Measurements from ENCODE around the gene CHL1.

DNA sequence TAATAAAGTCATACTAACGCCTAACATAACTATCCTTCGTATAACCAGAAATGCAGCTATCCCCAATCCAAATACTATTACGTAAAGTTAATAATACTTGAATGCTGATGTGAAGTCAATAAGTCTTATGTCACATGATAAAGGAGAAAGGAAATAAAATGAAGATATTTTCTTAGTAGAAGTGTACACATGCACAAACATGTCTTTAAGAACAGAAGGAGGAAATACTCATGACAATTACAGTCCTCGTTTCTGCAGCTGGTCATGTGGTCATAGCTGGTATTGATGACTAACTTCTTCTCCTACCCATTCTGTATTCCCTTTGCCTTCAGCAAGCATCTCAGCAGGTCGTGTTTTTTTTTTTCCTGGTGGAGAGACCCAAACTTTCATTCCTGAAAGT is 244.3 kb downstream of the CHL1 start:
- TF ChIP-seq, protein P1, sequence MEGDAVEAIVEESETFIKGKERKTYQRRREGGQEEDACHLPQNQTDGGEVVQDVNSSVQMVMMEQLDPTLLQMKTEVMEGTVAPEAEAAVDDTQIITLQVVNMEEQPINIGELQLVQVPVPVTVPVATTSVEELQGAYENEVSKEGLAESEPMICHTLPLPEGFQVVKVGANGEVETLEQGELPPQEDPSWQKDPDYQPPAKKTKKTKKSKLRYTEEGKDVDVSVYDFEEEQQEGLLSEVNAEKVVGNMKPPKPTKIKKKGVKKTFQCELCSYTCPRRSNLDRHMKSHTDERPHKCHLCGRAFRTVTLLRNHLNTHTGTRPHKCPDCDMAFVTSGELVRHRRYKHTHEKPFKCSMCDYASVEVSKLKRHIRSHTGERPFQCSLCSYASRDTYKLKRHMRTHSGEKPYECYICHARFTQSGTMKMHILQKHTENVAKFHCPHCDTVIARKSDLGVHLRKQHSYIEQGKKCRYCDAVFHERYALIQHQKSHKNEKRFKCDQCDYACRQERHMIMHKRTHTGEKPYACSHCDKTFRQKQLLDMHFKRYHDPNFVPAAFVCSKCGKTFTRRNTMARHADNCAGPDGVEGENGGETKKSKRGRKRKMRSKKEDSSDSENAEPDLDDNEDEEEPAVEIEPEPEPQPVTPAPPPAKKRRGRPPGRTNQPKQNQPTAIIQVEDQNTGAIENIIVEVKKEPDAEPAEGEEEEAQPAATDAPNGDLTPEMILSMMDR (IDR thresholded peaks at IDR 0.05; ENCODE audit: borderline replicate concordance, extremely low read depth, low read length, poor library complexity, severe bottlenecking) = no peak
- no peak for TF ChIP-seq EZH2 (IDR thresholded peaks at IDR 0.05; ENCODE audit: borderline replicate concordance, low read depth, low read length, severe bottlenecking)

Measured in DND-41 (cell line).